ENCODE results near the gene KCTD18. TPM values are rescaled to one million over a fixed set of nuclear protein-coding genes. Genes with fewer than 3 reads are reported as not detected.

The KCTD18 gene
- polyA plus RNA-seq, 1 donor (not counting 4 experiments of a cell fraction or from before 2014, with no cell fraction given) = 10.9 TPM

DNA sequence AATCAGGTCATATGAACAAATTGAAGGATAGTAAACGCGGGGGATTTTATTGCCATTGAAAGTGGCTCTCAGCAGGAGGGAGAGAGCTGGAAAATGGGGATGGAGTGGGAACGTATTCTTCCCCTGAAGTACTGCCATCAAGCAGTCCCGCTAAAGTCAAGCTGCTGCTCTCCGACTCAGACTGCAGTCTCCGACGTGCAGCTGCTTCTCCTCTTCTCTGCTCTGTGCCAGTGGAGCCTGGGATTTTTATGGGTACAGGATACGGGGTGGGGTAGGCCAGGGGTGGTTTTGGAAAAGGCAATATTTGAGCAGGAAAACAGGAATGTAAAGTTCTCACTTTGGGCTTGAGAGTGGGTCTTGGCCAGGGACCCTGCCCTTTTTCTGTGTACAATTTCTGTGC, 33.0 kb downstream of the KCTD18 start:
- Histone ChIP-seq H4K20me1 (ENCODE audit: control insufficient read depth, extremely low read depth, insufficient read depth, low read length) (no peaks in the 10 kb centered on the region), H3K4me2 (ENCODE audit: control insufficient read depth, extremely low read depth, insufficient read depth, low read depth, low read length) (no peak overlapping the region), H3K36me3 (ENCODE audit: control insufficient read depth in 2 of 2, extremely low read depth in 1 of 2, insufficient read depth in 2 of 2, low read length in 2 of 2) (peaks cover 2 to 26% of the 10 kb centered on the region in 2 experiments), H3K9me1 (ENCODE audit: control insufficient read depth, extremely low read depth, insufficient read depth, low read length) (no peaks in the 10 kb centered on the region), H3K4me3 (ENCODE audit: control insufficient read depth in 2 of 3, extremely low read depth in 1 of 3, insufficient read depth in 2 of 3, low read depth in 1 of 3, low read length in 3 of 3) (no peak overlapping the region), H3K4me1 (ENCODE audit: control insufficient read depth, extremely low read depth, insufficient read depth, low read length) (peaks cover 2% of the 10 kb centered on the region), H3K9ac (ENCODE audit: control insufficient read depth, extremely low read depth, insufficient read depth, low read length) (no peak overlapping the region), H3K9me3 (ENCODE audit: control insufficient read depth, low read depth, low read length) (no peaks in the 10 kb centered on the region), H3K79me2 (ENCODE audit: control insufficient read depth, insufficient read depth, low read length) (no peaks in the 10 kb centered on the region), H2AFZ (ENCODE audit: control insufficient read depth, low read length) (no peak overlapping the region), H3K27me3 (ENCODE audit: control insufficient read depth, extremely low read depth, insufficient read depth, low read length) (no peaks in the 10 kb centered on the region), H3K27ac (ENCODE audit: control insufficient read depth, insufficient read depth, low read length) (no peak overlapping the region)
- no peak for TF ChIP-seq EZH2 (IDR thresholded peaks at IDR 0.05; ENCODE audit: low read length)
- TF ChIP-seq CTCF (optimal IDR thresholded peaks at IDR 0.05 in 1 of 3, IDR thresholded peaks at IDR 0.05 in 1 of 3, conservative IDR thresholded peaks at IDR 0.05 in 1 of 3; ENCODE audit: extremely low read depth in 1 of 3, insufficient read depth in 2 of 3, low read length in 3 of 3) = no peak
- DNase-seq (ENCODE audit: low read depth, low spot score) (no peak), FAIRE-seq (no peak)
- dilution Hi-C loops (cut with MboI; ENCODE audit: extremely low pct_ligation_motif_present, low sequenced_read_pairs) = no loop called here

DNA sequence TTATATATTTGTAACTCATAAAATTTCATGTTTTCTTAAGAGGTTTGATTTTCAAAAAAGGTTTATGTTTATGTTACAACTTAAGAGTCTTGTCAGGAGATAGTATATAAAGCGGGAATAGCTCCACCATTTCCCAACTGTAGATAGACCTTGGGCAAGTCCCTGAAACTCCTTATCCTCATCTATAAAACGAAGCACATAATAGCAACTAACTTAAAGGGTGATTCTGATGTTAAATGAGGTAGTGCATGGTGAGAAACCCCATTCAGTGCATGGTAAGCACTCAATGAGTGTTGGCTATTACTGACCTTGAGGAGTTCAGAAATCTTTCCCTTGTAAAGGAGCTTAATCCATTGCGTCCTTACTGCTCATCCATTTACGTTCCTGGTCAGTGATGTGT, 34.1 kb downstream of the KCTD18 start:
- Histone ChIP-seq H3K9me1 (ENCODE audit: control insufficient read depth, extremely low read depth, insufficient read depth, low read length) (no peaks in the 10 kb centered on the region), H3K79me2 (ENCODE audit: control insufficient read depth, insufficient read depth, low read length) (no peaks in the 10 kb centered on the region), H3K9me3 (ENCODE audit: control insufficient read depth, low read depth, low read length) (no peaks in the 10 kb centered on the region), H3K4me3 (ENCODE audit: control insufficient read depth in 2 of 3, extremely low read depth in 1 of 3, insufficient read depth in 2 of 3, low read depth in 1 of 3, low read length in 3 of 3) (no peak overlapping the region), H3K9ac (ENCODE audit: control insufficient read depth, extremely low read depth, insufficient read depth, low read length) (no peak overlapping the region), H3K4me1 (ENCODE audit: control insufficient read depth, extremely low read depth, insufficient read depth, low read length) (peaks cover 2% of the 10 kb centered on the region), H4K20me1 (ENCODE audit: control insufficient read depth, extremely low read depth, insufficient read depth, low read length) (no peaks in the 10 kb centered on the region), H3K27me3 (ENCODE audit: control insufficient read depth, extremely low read depth, insufficient read depth, low read length) (no peaks in the 10 kb centered on the region), H3K27ac (ENCODE audit: control insufficient read depth, insufficient read depth, low read length) (no peak overlapping the region), H2AFZ (ENCODE audit: control insufficient read depth, low read length) (no peak overlapping the region), H3K4me2 (ENCODE audit: control insufficient read depth, extremely low read depth, insufficient read depth, low read depth, low read length) (no peak overlapping the region), H3K36me3 (ENCODE audit: control insufficient read depth in 2 of 2, extremely low read depth in 1 of 2, insufficient read depth in 2 of 2, low read length in 2 of 2) (peaks cover 2 to 32% of the 10 kb centered on the region in 2 experiments)
- TF ChIP-seq EZH2 (IDR thresholded peaks at IDR 0.05; ENCODE audit: low read length) (no peak), CTCF (optimal IDR thresholded peaks at IDR 0.05 in 1 of 3, IDR thresholded peaks at IDR 0.05 in 1 of 3, conservative IDR thresholded peaks at IDR 0.05 in 1 of 3; ENCODE audit: extremely low read depth in 1 of 3, insufficient read depth in 2 of 3, low read length in 3 of 3) (no peak)
- DNase-seq (ENCODE audit: low read depth, low spot score) = no peak
- no peak for FAIRE-seq
- dilution Hi-C loops (cut with MboI; ENCODE audit: extremely low pct_ligation_motif_present, low sequenced_read_pairs) = no loop called here

Data from keratinocyte (primary cell).